H1 (cell line): ENCODE data around the gene TMPRSS4. TPM values are rescaled to one million over a fixed set of nuclear protein-coding genes. Genes with fewer than 3 reads are reported as not detected.

Experiments
- CHD7 ChIP-seq: fragments of 300-600 bp; sonication (generic); IDR thresholded peaks from 2 replicates; pipeline ENCODE4 v1.7.1; 2012; ENCODE audit warnings: low read length, moderate library complexity, mild to moderate bottlenecking, inconsistent platforms; ENCODE audit not compliant: insufficient replicate concordance
- E2F6 ChIP-seq: IDR thresholded peaks from 2 replicates; pipeline ENCODE4 v1.6.1; 2012; ENCODE audit warnings: inconsistent platforms
- polyA plus RNA-seq, 7 experiments: library from polyadenylated mRNA; depleted of rRNA in 3 of 7; stranded (reverse) in 5 of 7; unstranded in 2 of 7; fragments of >200 nt in 5 of 7; fragments of 200-250 nt in 2 of 7; gene quantifications; 1 replicate in 5 of 7; 2 replicates in 1 of 7; 4 replicates in 1 of 7; pipeline versions ENCODE4 v1.2.1 to v1.2.3, GENCODE V29; 2011 to 2013; ENCODE audit warnings: missing spikeins in 2 of 7, mixed read lengths in 2 of 7
- total RNA-seq: library from RNA; stranded (reverse); fragmentation: NEBNext Ultra II Directional; extraction: Animal tissue kit (Norgen Biotek cat#: 25700); gene quantifications from 2 replicates; pipeline ENCODE4 v1.2.1, GENCODE V29; 2021

Gene TMPRSS4
- total and polyA plus RNA-seq, 2 of the 8 experiments (the other 6 are each of a cell fraction or from before 2014, with no cell fraction given), result 0.11 to 0.58 TPM

- TF ChIP-seq E2F6, result no peak
- TF ChIP-seq CHD7, result no peak
Measured at GRCh38 chr11:118167906-118168305, 91.0 kb downstream of the TMPRSS4 start (continued).
